Smooth muscle cell (in vitro differentiated cells): ENCODE data around the gene DLGAP4. TPM values are rescaled to one million over a fixed set of nuclear protein-coding genes. Genes with fewer than 3 reads are reported as not detected.
A peak's percentile ranks its signal among the peaks of the same experiment; 100 is the strongest.
"Not testable (repeated sequence)": the region's sequence is repeated elsewhere in the genome, so short reads cannot be mapped to it uniquely, and the experiment has no call there.

Experiments used
- DNase-seq: peaks from one replicate; lab custom pipeline; 2025; ENCODE audit not compliant: unreplicated experiment; lab: John Stamatoyannopoulos, UW
- H2AFZ ChIP-seq: fragments of 200-600 bp; sonication (generic); 2 replicates; pipeline ENCODE4 v1.6.0; 2016; ENCODE audit warnings: antibody characterized with exemption, low read depth, mild to moderate bottlenecking
- H3F3A ChIP-seq: fragments of 200-600 bp; sonication (generic); 2 replicates; pipeline ENCODE4 v1.6.0; 2017; ENCODE audit warnings: antibody characterized with exemption, low read depth
- H3K27ac ChIP-seq: fragments of 200-600 bp; sonication (generic); 2 replicates; pipeline ENCODE4 v1.5.1; 2016; ENCODE audit warnings: low read depth, mild to moderate bottlenecking
- H3K27me3 ChIP-seq: fragments of 200-600 bp; sonication (generic); 2 replicates; pipeline ENCODE4 v1.6.1; 2016; ENCODE audit warnings: low read depth, mild to moderate bottlenecking
- H3K36me3 ChIP-seq: fragments of 200-600 bp; sonication (generic); 2 replicates; pipeline ENCODE4 v1.5.1; 2016; ENCODE audit warnings: low read depth
- H3K4me1 ChIP-seq: fragments of 200-600 bp; sonication (generic); 2 replicates; pipeline ENCODE4 v1.5.1; 2016; ENCODE audit warnings: low read depth
- H3K4me2 ChIP-seq: fragments of 200-600 bp; sonication (generic); 2 replicates; pipeline ENCODE4 v1.6.0; 2016; ENCODE audit warnings: mild to moderate bottlenecking
- H3K4me3 ChIP-seq: fragments of 200-600 bp; sonication (generic); 2 replicates; pipeline ENCODE4 v1.5.1; 2016; ENCODE audit warnings: mild to moderate bottlenecking
- H3K79me2 ChIP-seq: fragments of 200-600 bp; sonication (generic); 2 replicates; pipeline ENCODE4 v1.6.0; 2016; ENCODE audit warnings: low read depth, mild to moderate bottlenecking
- H3K9ac ChIP-seq: fragments of 200-600 bp; sonication (generic); 2 replicates; pipeline ENCODE4 v1.6.0; 2016; ENCODE audit warnings: low read depth
- H3K9me3 ChIP-seq: fragments of 200-600 bp; sonication (generic); replicated peaks from 2 replicates; pipeline ENCODE4 v1.5.1; 2016; ENCODE audit warnings: low read depth
- H4K20me1 ChIP-seq: fragments of 200-600 bp; sonication (generic); 2 replicates; pipeline ENCODE4 v1.6.0; 2016; ENCODE audit warnings: low read depth
- WGBS: methylation state at CpG from one replicate; pipeline ENCODE4 v1.1.7; 2016; ENCODE audit warnings: low lambda C conversion rate; 5-methylcytosine and 5-hydroxymethylcytosine counted together
- polyA plus RNA-seq: library from polyadenylated mRNA; unstranded; fragments of >200 nt; fragmentation: Nextera tagmentation; extraction: Ambion mirVana; gene quantifications from 2 replicates; pipeline ENCODE4 v1.2.1, GENCODE V29; 2016
- total RNA-seq: library from RNA; depleted of rRNA; stranded (reverse); fragments of >200 nt; gene quantifications from 2 replicates; pipeline ENCODE4 v1.2.3, GENCODE V29; 2014
- TF ChIP-seq, protein P1 (sequence below): fragments of 200-600 bp; sonication (generic); IDR thresholded peaks from 2 replicates; pipeline ENCODE4 v1.5.1; 2017; ENCODE audit warnings: borderline replicate concordance, mild to moderate bottlenecking, antibody characterized with exemption; ENCODE audit not compliant: insufficient read depth, poor library complexity, severe bottlenecking

DLGAP4 gene
- total and polyA plus RNA-seq, 2 experiments from 2014 or later: 86.8 to 102 TPM

GRCh38 chr20:36377348-36378326, 71.5 kb downstream of the DLGAP4 start:
- Histone ChIP-seq H2AFZ (no peak overlapping the region), H3K9ac (no peak overlapping the region), H3K4me1 (no peaks in the 10 kb centered on the region), H3K36me3 (no peaks in the 10 kb centered on the region), H3K27me3 (peaks cover 4% of the 10 kb centered on the region), H3K4me2 (no peak overlapping the region), H3K4me3 (no peak overlapping the region), H3K9me3 (no peaks in the 10 kb centered on the region), H4K20me1 (no peaks in the 10 kb centered on the region), H3K79me2 (no peaks in the 10 kb centered on the region), H3F3A (no peaks in the 10 kb centered on the region), H3K27ac (no peak overlapping the region)
- TF ChIP-seq, protein P1, sequence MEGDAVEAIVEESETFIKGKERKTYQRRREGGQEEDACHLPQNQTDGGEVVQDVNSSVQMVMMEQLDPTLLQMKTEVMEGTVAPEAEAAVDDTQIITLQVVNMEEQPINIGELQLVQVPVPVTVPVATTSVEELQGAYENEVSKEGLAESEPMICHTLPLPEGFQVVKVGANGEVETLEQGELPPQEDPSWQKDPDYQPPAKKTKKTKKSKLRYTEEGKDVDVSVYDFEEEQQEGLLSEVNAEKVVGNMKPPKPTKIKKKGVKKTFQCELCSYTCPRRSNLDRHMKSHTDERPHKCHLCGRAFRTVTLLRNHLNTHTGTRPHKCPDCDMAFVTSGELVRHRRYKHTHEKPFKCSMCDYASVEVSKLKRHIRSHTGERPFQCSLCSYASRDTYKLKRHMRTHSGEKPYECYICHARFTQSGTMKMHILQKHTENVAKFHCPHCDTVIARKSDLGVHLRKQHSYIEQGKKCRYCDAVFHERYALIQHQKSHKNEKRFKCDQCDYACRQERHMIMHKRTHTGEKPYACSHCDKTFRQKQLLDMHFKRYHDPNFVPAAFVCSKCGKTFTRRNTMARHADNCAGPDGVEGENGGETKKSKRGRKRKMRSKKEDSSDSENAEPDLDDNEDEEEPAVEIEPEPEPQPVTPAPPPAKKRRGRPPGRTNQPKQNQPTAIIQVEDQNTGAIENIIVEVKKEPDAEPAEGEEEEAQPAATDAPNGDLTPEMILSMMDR: no peak
- WGBS: 82% methylated on average over 22 of the region's 22 CpGs
- no peak for DNase-seq

DNA sequence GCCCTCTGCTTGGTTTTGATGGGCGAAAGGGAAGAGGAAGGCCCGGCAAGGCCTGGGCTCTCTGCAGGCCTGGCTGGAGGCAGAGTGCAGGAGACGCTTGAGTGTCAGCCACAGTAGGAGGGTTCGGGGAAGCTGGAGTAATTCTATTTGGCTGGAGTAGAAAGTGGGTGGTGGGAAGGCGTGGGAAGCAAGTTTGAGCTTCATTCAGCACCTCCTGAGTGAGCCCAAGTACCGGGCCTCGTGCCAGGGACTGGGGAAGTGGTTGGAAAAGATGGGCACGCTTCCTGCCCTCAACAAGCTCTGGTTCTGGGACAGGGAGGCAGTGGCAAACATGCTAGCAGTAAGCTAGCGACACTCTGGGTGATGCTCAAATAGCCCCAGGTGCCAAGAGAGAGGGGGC, 72.5 kb downstream of the DLGAP4 start:
- TF ChIP-seq, protein P1: no peak
- Histone ChIP-seq H3K9me3 (no peaks in the 10 kb centered on the region), H4K20me1 (no peaks in the 10 kb centered on the region), H3K4me3 (no peak overlapping the region), H3K4me2 (no peak overlapping the region), H3K4me1 (no peaks in the 10 kb centered on the region), H3F3A (no peaks in the 10 kb centered on the region), H3K79me2 (no peaks in the 10 kb centered on the region), H3K36me3 (no peaks in the 10 kb centered on the region), H3K9ac (no peak overlapping the region), H3K27me3 (peaks cover 4% of the 10 kb centered on the region), H2AFZ (no peak overlapping the region), H3K27ac (no peak overlapping the region)
- no peak for DNase-seq
- WGBS: 92% methylated on average over 9 of the region's 9 CpGs

- not testable (repeated sequence) for H2AFZ ChIP-seq, H3K27ac ChIP-seq, H3K4me3 ChIP-seq, H3K9me3 ChIP-seq, H3K79me2 ChIP-seq, H3K36me3 ChIP-seq, DNase-seq, H4K20me1 ChIP-seq, H3K27me3 ChIP-seq, H3F3A ChIP-seq, H3K4me1 ChIP-seq, H3K9ac ChIP-seq, H3K4me2 ChIP-seq
- whole genome bisulfite sequencing: 86% methylated on average over 1 of the region's 1 CpG
These were observed 73.8 kb downstream of the DLGAP4 start for GRCh38 chr20:36379914-36380313.

- no peaks in the 10 kb centered on the region for H3F3A ChIP-seq
- under 1% methylated on average over 6 of the region's 6 CpGs for WGBS
- H3K9me3 ChIP-seq: no peaks in the 10 kb centered on the region
- no peaks in the 10 kb centered on the region for H3K4me1 ChIP-seq
- no peak overlapping the region for H3K4me3 ChIP-seq
- H3K79me2 ChIP-seq: no peaks in the 10 kb centered on the region
- H3K36me3 ChIP-seq: no peaks in the 10 kb centered on the region
- no peak overlapping the region for H3K9ac ChIP-seq
- peaks cover 3% of the 10 kb centered on the region for H3K27me3 ChIP-seq
- DNase-seq: peak; percentile 4
- H3K4me2 ChIP-seq: no peak overlapping the region
- no peak overlapping the region for H3K27ac ChIP-seq
- no peaks in the 10 kb centered on the region for H4K20me1 ChIP-seq
- TF ChIP-seq, protein P1: no peak
- H2AFZ ChIP-seq: no peak overlapping the region
These were observed 78.0 kb downstream of the DLGAP4 start for GRCh38 chr20:36384022-36384619.
